HepG2 (cell line): ENCODE results near the gene STN1. TPM values are rescaled to one million over a fixed set of nuclear protein-coding genes. Genes with fewer than 3 reads are reported as not detected.
A peak's percentile ranks its signal among the peaks of the same experiment; 100 is the strongest.

ENCODE experiments used
- ARHGAP35 ChIP-seq: sonication (generic); formaldehyde crosslinking; IDR thresholded peaks from 2 replicates; pipeline ENCODE4 v1.9.0; 2022; ENCODE audit warnings: mild to moderate bottlenecking, inconsistent platforms, moderate library complexity, missing genetic modification reagents, borderline replicate concordance
- CCDC6 ChIP-seq: sonication (generic); formaldehyde crosslinking; IDR thresholded peaks from 2 replicates; pipeline ENCODE4 v1.8.1; 2022; ENCODE audit warnings: mild to moderate bottlenecking, missing genetic modification reagents, moderate library complexity
- EEA1 ChIP-seq: sonication (generic); formaldehyde crosslinking; IDR thresholded peaks from 2 replicates; pipeline ENCODE4 v1.5.1; 2020; ENCODE audit warnings: mild to moderate bottlenecking, missing genetic modification reagents, borderline replicate concordance
- ELF3 ChIP-seq: IDR thresholded peaks from 2 replicates; pipeline ENCODE4 v1.6.1; 2016; ENCODE audit warnings: missing genetic modification reagents, missing compliant biosample characterization
- HDAC6 ChIP-seq: fragments of 200-600 bp; sonication (generic); IDR thresholded peaks from 2 replicates; pipeline ENCODE4 v1.7.0; 2017; ENCODE audit warnings: mild to moderate bottlenecking, antibody characterized with exemption, low read length, low read depth
- MTA1 ChIP-seq: sonication (generic); formaldehyde crosslinking; IDR thresholded peaks from 2 replicates; pipeline ENCODE4 v1.4.0; 2020; ENCODE audit warnings: missing genetic modification reagents, mild to moderate bottlenecking, borderline replicate concordance
- NFIC ChIP-seq: IDR thresholded peaks from 2 replicates; pipeline ENCODE4 v1.6.1; 2012; ENCODE audit warnings: mild to moderate bottlenecking, low read length, inconsistent platforms
- PHF5A ChIP-seq: IDR thresholded peaks from one replicate; pipeline ENCODE4 v1.6.1; 2018; ENCODE audit warnings: low read depth, missing genetic modification reagents; ENCODE audit not compliant: unreplicated experiment
- PRDM10 ChIP-seq: sonication (generic); formaldehyde crosslinking; IDR thresholded peaks from 2 replicates; pipeline ENCODE4 v1.4.0; 2020; ENCODE audit warnings: low read depth, missing genetic modification reagents
- SCMH1 ChIP-seq: sonication (generic); formaldehyde crosslinking; IDR thresholded peaks from 2 replicates; pipeline ENCODE4 v1.9.0; 2021; ENCODE audit warnings: missing genetic modification reagents, mild to moderate bottlenecking, borderline replicate concordance
- SKIL ChIP-seq: sonication (generic); formaldehyde crosslinking; IDR thresholded peaks from 2 replicates; pipeline ENCODE4 v1.8.0; 2022; ENCODE audit warnings: missing genetic modification reagents, mild to moderate bottlenecking, moderate library complexity, borderline replicate concordance
- SMAD9 ChIP-seq: sonication (generic); formaldehyde crosslinking; IDR thresholded peaks from 2 replicates; pipeline ENCODE4 v1.5.1; 2020; ENCODE audit warnings: mild to moderate bottlenecking, missing genetic modification reagents
- ZFP82 ChIP-seq: sonication (generic); formaldehyde crosslinking; IDR thresholded peaks from 2 replicates; pipeline ENCODE4 v1.5.1; 2020; ENCODE audit warnings: mild to moderate bottlenecking, missing genetic modification reagents, borderline replicate concordance
- ZNF18 ChIP-seq: sonication (generic); formaldehyde crosslinking; IDR thresholded peaks from 2 replicates; pipeline ENCODE4 v1.8.0; 2022; ENCODE audit warnings: mild to moderate bottlenecking, missing genetic modification reagents; ENCODE audit not compliant: insufficient replicate concordance
- ZNF205 ChIP-seq: IDR thresholded peaks from 2 replicates; pipeline ENCODE4 v1.6.1; 2018; ENCODE audit warnings: missing biosample characterization, missing genetic modification reagents
- ZNF331 ChIP-seq: sonication (generic); formaldehyde crosslinking; IDR thresholded peaks from 2 replicates; pipeline ENCODE4 v1.4.0; 2020; ENCODE audit warnings: missing genetic modification reagents
- ZNF367 ChIP-seq: sonication (generic); formaldehyde crosslinking; IDR thresholded peaks from 2 replicates; pipeline ENCODE4 v1.4.0; 2020; ENCODE audit warnings: missing genetic modification reagents, borderline replicate concordance
- ZNF383 ChIP-seq: sonication (generic); formaldehyde crosslinking; IDR thresholded peaks from 2 replicates; pipeline ENCODE4 v1.4.0; 2020; ENCODE audit warnings: missing genetic modification reagents, mild to moderate bottlenecking, borderline replicate concordance
- ZNF703 ChIP-seq: sonication (generic); formaldehyde crosslinking; IDR thresholded peaks from 2 replicates; pipeline ENCODE4 v1.5.1; 2020; ENCODE audit warnings: missing genetic modification reagents, mild to moderate bottlenecking, moderate library complexity, borderline replicate concordance
- polyA plus RNA-seq, 8 experiments: library from polyadenylated mRNA; depleted of rRNA in 3 of 8; stranded (reverse) in 7 of 8; unstranded in 1 of 8; fragments of >200 nt; fragmentation: Illumina TruSeq in 4 of 8; extraction: Trizol in 4 of 8; gene quantifications; 2 replicates each; pipeline versions ENCODE4 v1.2.1 to v1.2.3, GENCODE V29; 2011 to 2016; ENCODE audit warnings: low read depth in 4 of 8, missing spikeins in 1 of 8, mixed read lengths in 1 of 8; ENCODE audit not compliant: insufficient read depth in 1 of 8
- total RNA-seq, 5 experiments: library from RNA; depleted of rRNA; stranded (reverse); fragments of >200 nt; fragmentation: Illumina TruSeq; extraction: Trizol; gene quantifications; 2 replicates each; pipeline ENCODE4 v1.2.3, GENCODE V29; 2016; ENCODE audit warnings: low read depth in 1 of 5
- TF ChIP-seq, protein P1 (sequence below): IDR thresholded peaks from 2 replicates; pipeline ENCODE4 v1.6.1; 2016

STN1 gene
- total and polyA plus RNA-seq, 2 of the 13 experiments (the other 11 are each of a cell fraction or from before 2014, with no cell fraction given), result 17.6 to 22.7 TPM

DNA sequence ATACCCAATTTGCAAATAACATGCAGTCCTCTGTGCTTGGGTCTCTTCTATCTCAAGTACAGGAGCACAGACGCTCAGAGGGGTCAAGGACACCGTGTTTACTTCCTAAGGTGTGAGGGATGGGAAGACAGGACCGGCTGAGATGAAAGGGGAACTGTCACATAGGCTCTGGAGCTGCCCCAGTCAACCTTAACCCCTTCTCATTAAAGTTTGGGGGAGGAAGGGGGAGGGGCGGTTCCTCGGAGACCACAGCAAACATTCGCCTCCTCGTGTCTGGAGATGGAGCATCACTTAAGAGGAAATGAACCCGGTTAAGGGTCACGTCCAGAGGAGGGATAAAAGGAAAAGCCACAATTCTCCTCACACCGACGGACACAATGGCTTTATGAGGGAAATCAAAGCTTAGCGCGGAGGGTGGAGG lies 63.7 kb downstream of the STN1 start (continued):
- TF ChIP-seq PHF5A (CRISPR knock-in tag), result no peak
- TF ChIP-seq SCMH1 (CRISPR knock-in tag), result no peak
- TF ChIP-seq SKIL (CRISPR knock-in tag), result peak; percentile 92
- TF ChIP-seq MTA1 (CRISPR knock-in tag), result no peak
- no peak for TF ChIP-seq SMAD9
- no peak for TF ChIP-seq ZNF703 (CRISPR knock-in tag)
- TF ChIP-seq EEA1 (CRISPR knock-in tag), result no peak
- peak; percentile 67; the same call in 1 of the 2 replicates for TF ChIP-seq NFIC
- TF ChIP-seq ELF3 (CRISPR knock-in tag), result peak; percentile 66; the same call in 1 of the 2 replicates
- TF ChIP-seq CCDC6 (CRISPR knock-in tag), result no peak
- TF ChIP-seq, protein P1, sequence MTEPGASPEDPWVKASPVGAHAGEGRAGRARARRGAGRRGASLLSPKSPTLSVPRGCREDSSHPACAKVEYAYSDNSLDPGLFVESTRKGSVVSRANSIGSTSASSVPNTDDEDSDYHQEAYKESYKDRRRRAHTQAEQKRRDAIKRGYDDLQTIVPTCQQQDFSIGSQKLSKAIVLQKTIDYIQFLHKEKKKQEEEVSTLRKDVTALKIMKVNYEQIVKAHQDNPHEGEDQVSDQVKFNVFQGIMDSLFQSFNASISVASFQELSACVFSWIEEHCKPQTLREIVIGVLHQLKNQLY (CRISPR knock-in tag), result peak; percentile 61; the same call in 1 of the 2 replicates
- no peak for TF ChIP-seq ZNF383 (CRISPR knock-in tag)
- TF ChIP-seq ZNF18, result no peak
- peak; percentile 30; the same call in 1 of the 2 replicates for TF ChIP-seq PRDM10 (CRISPR knock-in tag)
- no peak for TF ChIP-seq ZFP82 (CRISPR knock-in tag)
- TF ChIP-seq ARHGAP35 (CRISPR knock-in tag), result no peak
- no peak; the same call in 1 of the 2 replicates for TF ChIP-seq ZNF205 (CRISPR knock-in tag)
- TF ChIP-seq ZNF367 (CRISPR knock-in tag), result no peak
- no peak for TF ChIP-seq HDAC6
- no peak for TF ChIP-seq ZNF331 (CRISPR knock-in tag)
